GM18520 (cell line): ENCODE measurements around the gene RGS3.
"Not testable (repeated sequence)": the region's sequence is repeated elsewhere in the genome, so short reads cannot be mapped to it uniquely, and the experiment has no call there.

ENCODE experiments used
- ATAC-seq: cut with Tn5 transposase; IDR thresholded peaks from one replicate; pipeline ENCODE4 v1.9.1; 2021; ENCODE audit not compliant: unreplicated experiment

RGS3 gene

GRCh38 chr9:113543296-113543981 is 79.9 kb downstream of the RGS3 start:
- no peak for ATAC-seq

GRCh38 chr9:113543982-113544303 is 80.4 kb downstream of the RGS3 start:
- ATAC-seq: no peak

- no peak for ATAC-seq
Measured at GRCh38 chr9:113545068-113545467, 81.5 kb downstream of the RGS3 start.

GRCh38 chr9:113546566-113546965 is 83.0 kb downstream of the RGS3 start:
- ATAC-seq: no peak

GRCh38 chr9:113547501-113547900 is 84.0 kb downstream of the RGS3 start:
- no peak for ATAC-seq

GRCh38 chr9:113548221-113549041 is 84.9 kb downstream of the RGS3 start:
- ATAC-seq: no peak

GRCh38 chr9:113549892-113550291 is 86.4 kb downstream of the RGS3 start:
- not testable (repeated sequence) for ATAC-seq

GRCh38 chr9:113556877-113557593 is 93.5 kb downstream of the RGS3 start:
- ATAC-seq: no peak

- no peak for ATAC-seq
Measured at GRCh38 chr9:113558632-113559502, 95.3 kb downstream of the RGS3 start.

GRCh38 chr9:113559834-113560800 is 96.6 kb downstream of the RGS3 start:
- no peak for ATAC-seq

GRCh38 chr9:113562653-113563381 is 99.3 kb downstream of the RGS3 start:
- ATAC-seq: no peak

GRCh38 chr9:113563826-113564497 is 100.4 kb downstream of the RGS3 start:
- no peak for ATAC-seq

- no peak for ATAC-seq
Measured at GRCh38 chr9:113564498-113565237, 101.1 kb downstream of the RGS3 start.

GRCh38 chr9:113566016-113566711 is 102.6 kb downstream of the RGS3 start:
- no peak for ATAC-seq

- no peak for ATAC-seq
Measured at GRCh38 chr9:113566712-113567071, 103.2 kb downstream of the RGS3 start.

GRCh38 chr9:113567361-113568080 is 104.0 kb downstream of the RGS3 start:
- no peak for ATAC-seq

GRCh38 chr9:113568081-113568435 is 104.5 kb downstream of the RGS3 start:
- ATAC-seq: no peak
